ENCODE results near the gene ZCCHC24. TPM values are rescaled to one million over a fixed set of nuclear protein-coding genes. Genes with fewer than 3 reads are reported as not detected.

ZCCHC24 gene
- total and polyA plus RNA-seq, 4 donors, result 42.2 to 99.6 (median 69.8) TPM

DNA sequence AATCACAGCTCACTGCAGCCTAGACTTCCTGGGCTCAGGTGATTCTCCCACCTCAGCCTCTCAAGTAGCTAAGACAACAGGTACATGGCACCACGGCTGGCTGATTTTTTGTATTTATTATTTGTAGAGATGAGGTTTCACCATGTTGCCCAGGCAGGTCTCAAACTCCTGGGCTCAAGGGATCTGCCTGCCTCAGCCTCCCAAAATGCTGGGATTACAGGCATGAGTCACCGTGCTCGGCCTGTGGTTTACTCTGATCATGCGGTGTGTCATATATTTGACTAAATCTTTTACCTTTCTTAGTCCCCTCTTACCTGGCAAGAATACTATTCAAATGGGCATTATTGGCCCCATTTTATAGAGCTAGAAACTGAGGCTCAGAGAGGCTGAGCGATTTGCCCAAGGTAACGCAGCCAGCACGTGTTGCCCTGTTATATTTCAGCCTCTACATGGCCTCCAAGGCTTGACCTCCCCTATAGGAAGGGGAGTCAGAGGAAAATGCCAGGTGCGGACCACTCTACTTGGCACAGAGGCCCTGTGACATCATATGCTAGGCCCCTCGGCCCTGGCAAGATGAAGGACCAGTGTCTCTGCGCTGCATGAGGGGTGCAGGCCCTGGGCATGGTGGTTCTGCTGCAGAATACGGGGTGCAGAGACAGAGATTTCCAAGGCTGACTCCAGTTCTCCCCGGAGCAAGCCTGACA lies 8.2 kb downstream of the ZCCHC24 start:
- Histone ChIP-seq H3K27me3 (ENCODE audit: control insufficient read depth in 1 of 2, insufficient read depth in 2 of 2, low read length in 1 of 2) (no peaks in the 10 kb centered on the region), H3K27ac (ENCODE audit: low read depth in 1 of 2, low read length in 2 of 2) (no peak overlapping the region), H3K36me3 (ENCODE audit: control insufficient read depth in 1 of 2, insufficient read depth in 2 of 2, low read length in 1 of 2) (no peaks in the 10 kb centered on the region), H3K9me3 (ENCODE audit: control insufficient read depth, low read length) (no peaks in the 10 kb centered on the region), H3K4me3 (ENCODE audit: low read length in 2 of 2) (no peak overlapping the region), H3K4me1 (ENCODE audit: control insufficient read depth in 1 of 2, insufficient read depth in 2 of 2, low read length in 2 of 2) (no peaks in the 10 kb centered on the region)
- DNase-seq (no peak), ATAC-seq (ENCODE audit: low FRiP score) (no peak)
- intact Hi-C loops (cut with DNase I), result loop anchor here in 1 of 2 donors (5.0 kb wide), 1 partner anchor 35 kb away; no protein-coding TSS in a partner anchor
- 86 to 88% methylated on average over 12 of the region's 12 CpGs for WGBS, 2 donors

DNA sequence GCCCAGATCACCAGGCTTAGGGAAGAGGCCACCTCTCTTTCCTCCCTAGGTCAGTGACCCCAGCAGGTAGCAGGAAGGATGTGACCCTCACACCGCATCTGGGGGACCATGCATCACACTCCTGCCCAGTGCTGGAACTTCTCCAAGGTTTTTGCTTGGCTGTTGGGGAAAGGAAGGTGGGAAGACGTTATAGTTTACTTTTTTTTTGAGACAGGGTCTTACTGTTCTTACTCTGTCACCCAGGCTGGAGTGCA lies 8.6 kb downstream of the ZCCHC24 start:
- DNase-seq, result no peak
- Histone ChIP-seq H3K27me3 (ENCODE audit: control insufficient read depth in 1 of 2, insufficient read depth in 2 of 2, low read length in 1 of 2) (no peaks in the 10 kb centered on the region), H3K4me1 (ENCODE audit: control insufficient read depth in 1 of 2, insufficient read depth in 2 of 2, low read length in 2 of 2) (no peaks in the 10 kb centered on the region), H3K36me3 (ENCODE audit: control insufficient read depth in 1 of 2, insufficient read depth in 2 of 2, low read length in 1 of 2) (no peaks in the 10 kb centered on the region), H3K9me3 (ENCODE audit: control insufficient read depth, low read length) (no peaks in the 10 kb centered on the region), H3K4me3 (ENCODE audit: low read length in 2 of 2) (no peak overlapping the region), H3K27ac (ENCODE audit: low read depth in 1 of 2, low read length in 2 of 2) (no peak overlapping the region)
- intact Hi-C loops (cut with DNase I), result loop anchor here in 1 of 2 donors (5.0 kb wide), 1 partner anchor 34 kb away; no protein-coding TSS in a partner anchor
- ATAC-seq (ENCODE audit: low FRiP score), result no peak
- 46 to 48% methylated on average over 2 of the region's 2 CpGs for WGBS, 2 donors

DNA sequence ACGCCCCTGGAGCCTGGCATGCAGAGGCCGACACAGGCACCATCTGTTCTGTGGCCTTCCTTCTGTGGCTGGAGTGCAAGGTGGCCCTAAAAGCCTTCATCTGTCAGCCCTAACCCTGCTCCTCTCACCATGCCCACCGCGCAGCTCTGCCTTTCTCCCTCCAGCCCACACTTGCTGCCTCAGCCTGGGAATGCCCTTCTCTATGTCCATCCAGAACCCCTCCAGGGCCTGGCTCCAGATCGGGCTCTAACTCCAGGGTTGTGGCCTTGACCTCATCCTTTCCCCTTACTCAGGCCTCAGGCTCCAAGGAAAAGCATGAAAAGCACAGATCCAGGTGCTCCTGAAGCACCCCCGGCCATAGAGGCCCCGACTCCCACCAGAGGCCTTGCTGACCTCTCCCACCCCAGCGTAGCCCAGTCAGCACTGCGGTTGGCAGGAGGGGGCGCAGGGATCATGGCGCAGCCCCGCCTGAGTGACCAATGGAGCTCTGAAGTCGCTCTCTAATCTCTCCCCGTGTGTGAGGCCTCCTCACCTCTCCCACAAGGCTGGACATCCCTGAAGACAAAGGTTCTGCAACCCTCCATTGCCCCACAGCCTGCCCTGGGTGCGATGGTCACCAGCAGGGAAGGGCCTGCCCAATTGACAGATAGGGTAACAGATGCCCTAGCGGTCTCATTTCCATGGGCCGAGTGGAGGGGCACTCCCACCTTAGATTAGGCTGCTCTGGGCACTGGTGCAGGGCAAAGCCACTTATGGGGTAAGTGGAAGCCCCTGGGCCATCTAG lies 9.2 kb downstream of the ZCCHC24 start:
- no peaks in the 10 kb centered on the region for H3K27me3 ChIP-seq (ENCODE audit: control insufficient read depth in 1 of 2, insufficient read depth in 2 of 2, low read length in 1 of 2)
- no peak for ATAC-seq (ENCODE audit: low FRiP score)
- no peak overlapping the region for H3K4me3 ChIP-seq (ENCODE audit: low read length in 2 of 2)
- no peaks in the 10 kb centered on the region for H3K9me3 ChIP-seq (ENCODE audit: control insufficient read depth, low read length)
- no peaks in the 10 kb centered on the region for H3K36me3 ChIP-seq (ENCODE audit: control insufficient read depth in 1 of 2, insufficient read depth in 2 of 2, low read length in 1 of 2)
- WGBS, 2 donors, result 91 to 92% methylated on average over 17 of the region's 17 CpGs
- DNase-seq, result no peak
- intact Hi-C loops (cut with DNase I), result loop anchor here in 1 of 2 donors (5.0 kb wide), 1 partner anchor 34 kb away; no protein-coding TSS in a partner anchor
- no peak overlapping the region for H3K27ac ChIP-seq (ENCODE audit: low read depth in 1 of 2, low read length in 2 of 2)
- no peaks in the 10 kb centered on the region for H3K4me1 ChIP-seq (ENCODE audit: control insufficient read depth in 1 of 2, insufficient read depth in 2 of 2, low read length in 2 of 2)

DNA sequence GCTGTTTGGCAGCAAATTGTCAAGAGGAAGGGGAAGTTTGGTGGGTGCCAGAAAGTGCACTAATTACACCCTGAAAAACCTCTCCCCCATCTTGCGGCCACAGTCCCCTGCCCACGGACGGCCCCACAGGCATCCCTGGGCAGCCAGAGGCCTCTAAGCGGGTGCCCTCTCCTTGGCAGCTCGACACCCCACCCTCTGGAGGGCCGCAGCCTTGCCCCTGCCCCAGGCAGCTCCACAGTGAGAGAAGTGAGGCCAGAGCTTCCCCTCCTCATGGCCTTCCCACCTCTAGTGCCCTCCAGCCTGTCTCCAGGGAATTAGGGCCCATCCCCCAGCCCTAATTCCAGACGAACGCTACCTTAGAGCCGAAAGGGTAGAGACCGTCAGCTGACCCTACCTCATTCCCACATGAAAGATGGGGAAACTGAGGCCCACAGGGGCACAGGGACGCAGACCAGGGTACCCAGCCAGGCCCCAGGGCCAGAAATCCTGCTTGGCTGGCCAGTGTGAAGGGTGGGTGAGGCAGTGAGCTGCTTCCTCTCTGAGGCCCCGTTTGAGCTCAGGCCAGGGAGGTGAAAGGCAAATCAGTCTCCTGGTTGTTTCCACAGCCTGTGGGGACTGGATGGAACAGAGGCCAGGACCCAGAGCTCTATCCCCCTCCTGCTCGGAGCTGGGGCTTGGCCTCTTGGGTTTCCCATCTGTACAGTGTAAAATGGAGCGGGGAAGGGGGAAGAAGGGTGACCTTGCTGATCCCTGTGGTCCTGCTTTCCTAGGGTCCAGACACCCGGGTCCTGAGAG lies 10.0 kb downstream of the ZCCHC24 start:
- DNase-seq (peak in 1 of 2 donors; percentile 63), ATAC-seq (ENCODE audit: low FRiP score) (peak; percentile 32)
- Histone ChIP-seq H3K27me3 (ENCODE audit: control insufficient read depth in 1 of 2, insufficient read depth in 2 of 2, low read length in 1 of 2) (no peaks in the 10 kb centered on the region), H3K4me3 (ENCODE audit: low read length in 2 of 2) (no peak overlapping the region), H3K4me1 (ENCODE audit: control insufficient read depth in 1 of 2, insufficient read depth in 2 of 2, low read length in 2 of 2) (no peaks in the 10 kb centered on the region), H3K9me3 (ENCODE audit: control insufficient read depth, low read length) (no peaks in the 10 kb centered on the region), H3K36me3 (ENCODE audit: control insufficient read depth in 1 of 2, insufficient read depth in 2 of 2, low read length in 1 of 2) (no peaks in the 10 kb centered on the region), H3K27ac (ENCODE audit: low read depth in 1 of 2, low read length in 2 of 2) (peak overlapping the region in 1 of 2 donors; percentile 38)
- intact Hi-C loops (cut with DNase I), result loop anchor here in 1 of 2 donors (5.0 kb wide), 1 partner anchor 33 kb away; no protein-coding TSS in a partner anchor
- 39 to 53% methylated on average over 15 of the region's 15 CpGs for WGBS, 2 donors

DNA sequence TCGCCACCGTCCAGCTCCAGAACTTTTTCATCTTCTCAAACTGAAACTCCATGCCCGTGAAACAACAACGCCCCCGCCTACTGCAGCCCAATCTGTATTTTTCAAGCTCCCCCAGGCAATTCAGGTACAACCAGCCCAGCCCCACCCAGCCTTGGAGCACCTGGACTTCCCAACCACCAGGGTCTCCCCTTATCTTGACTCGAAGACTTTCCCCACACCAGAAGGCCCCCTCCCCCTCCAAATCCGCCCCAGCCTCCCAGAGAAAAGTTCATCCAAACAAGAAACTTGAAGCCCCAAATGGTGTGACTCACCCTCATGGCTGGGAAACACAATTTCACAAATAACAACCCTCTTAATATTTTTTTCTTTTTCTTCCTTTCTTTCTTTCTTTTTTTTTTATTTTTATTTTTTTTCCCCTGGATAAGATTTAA lies 10.6 kb downstream of the ZCCHC24 start:
- intact Hi-C loops (cut with DNase I), result loop anchor here in 1 of 2 donors (5.0 kb wide), 1 partner anchor 33 kb away; no protein-coding TSS in a partner anchor
- Histone ChIP-seq H3K27me3 (ENCODE audit: control insufficient read depth in 1 of 2, insufficient read depth in 2 of 2, low read length in 1 of 2) (no peaks in the 10 kb centered on the region), H3K4me3 (ENCODE audit: low read length in 2 of 2) (no peak overlapping the region), H3K27ac (ENCODE audit: low read depth in 1 of 2, low read length in 2 of 2) (no peak overlapping the region), H3K36me3 (ENCODE audit: control insufficient read depth in 1 of 2, insufficient read depth in 2 of 2, low read length in 1 of 2) (no peaks in the 10 kb centered on the region), H3K4me1 (ENCODE audit: control insufficient read depth in 1 of 2, insufficient read depth in 2 of 2, low read length in 2 of 2) (no peaks in the 10 kb centered on the region), H3K9me3 (ENCODE audit: control insufficient read depth, low read length) (no peaks in the 10 kb centered on the region)
- peak in 1 of 2 donors; percentile 78 for DNase-seq
- WGBS, 2 donors, result 43 to 55% methylated on average over 7 of the region's 7 CpGs
- peak; percentile 35 for ATAC-seq (ENCODE audit: low FRiP score)

DNA sequence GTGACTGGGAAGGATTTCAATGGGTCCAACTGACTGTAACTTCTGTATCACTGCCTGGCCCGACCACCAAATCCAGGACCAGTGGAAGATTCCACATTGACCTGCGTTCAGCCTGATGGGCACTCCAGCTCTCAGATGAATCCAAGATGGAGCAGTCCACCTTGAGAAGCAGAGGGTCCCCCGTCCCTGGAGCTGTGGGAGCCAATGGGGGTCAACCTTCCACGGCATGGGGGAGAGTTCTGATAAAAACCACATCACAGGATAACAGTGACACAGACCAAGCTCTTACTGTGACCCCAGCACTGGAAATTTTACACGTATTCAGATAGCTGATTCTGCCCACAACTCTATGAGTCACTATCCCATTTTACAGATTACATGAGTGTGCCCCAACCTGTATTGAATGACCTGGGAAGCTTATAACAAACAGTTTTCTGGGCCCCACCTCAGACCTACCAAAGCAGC lies 11.2 kb downstream of the ZCCHC24 start:
- no peak for ATAC-seq (ENCODE audit: low FRiP score)
- no peak overlapping the region for H3K4me3 ChIP-seq (ENCODE audit: low read length in 2 of 2)
- H3K9me3 ChIP-seq (ENCODE audit: control insufficient read depth, low read length), result no peaks in the 10 kb centered on the region
- no peak for DNase-seq
- intact Hi-C loops (cut with DNase I), result no loop called here
- no peak overlapping the region for H3K27ac ChIP-seq (ENCODE audit: low read depth in 1 of 2, low read length in 2 of 2)
- H3K4me1 ChIP-seq (ENCODE audit: control insufficient read depth in 1 of 2, insufficient read depth in 2 of 2, low read length in 2 of 2), result no peaks in the 10 kb centered on the region
- H3K27me3 ChIP-seq (ENCODE audit: control insufficient read depth in 1 of 2, insufficient read depth in 2 of 2, low read length in 1 of 2), result no peaks in the 10 kb centered on the region
- WGBS, 2 donors, result 81 to 85% methylated on average over 5 of the region's 5 CpGs
- no peaks in the 10 kb centered on the region for H3K36me3 ChIP-seq (ENCODE audit: control insufficient read depth in 1 of 2, insufficient read depth in 2 of 2, low read length in 1 of 2)

DNA sequence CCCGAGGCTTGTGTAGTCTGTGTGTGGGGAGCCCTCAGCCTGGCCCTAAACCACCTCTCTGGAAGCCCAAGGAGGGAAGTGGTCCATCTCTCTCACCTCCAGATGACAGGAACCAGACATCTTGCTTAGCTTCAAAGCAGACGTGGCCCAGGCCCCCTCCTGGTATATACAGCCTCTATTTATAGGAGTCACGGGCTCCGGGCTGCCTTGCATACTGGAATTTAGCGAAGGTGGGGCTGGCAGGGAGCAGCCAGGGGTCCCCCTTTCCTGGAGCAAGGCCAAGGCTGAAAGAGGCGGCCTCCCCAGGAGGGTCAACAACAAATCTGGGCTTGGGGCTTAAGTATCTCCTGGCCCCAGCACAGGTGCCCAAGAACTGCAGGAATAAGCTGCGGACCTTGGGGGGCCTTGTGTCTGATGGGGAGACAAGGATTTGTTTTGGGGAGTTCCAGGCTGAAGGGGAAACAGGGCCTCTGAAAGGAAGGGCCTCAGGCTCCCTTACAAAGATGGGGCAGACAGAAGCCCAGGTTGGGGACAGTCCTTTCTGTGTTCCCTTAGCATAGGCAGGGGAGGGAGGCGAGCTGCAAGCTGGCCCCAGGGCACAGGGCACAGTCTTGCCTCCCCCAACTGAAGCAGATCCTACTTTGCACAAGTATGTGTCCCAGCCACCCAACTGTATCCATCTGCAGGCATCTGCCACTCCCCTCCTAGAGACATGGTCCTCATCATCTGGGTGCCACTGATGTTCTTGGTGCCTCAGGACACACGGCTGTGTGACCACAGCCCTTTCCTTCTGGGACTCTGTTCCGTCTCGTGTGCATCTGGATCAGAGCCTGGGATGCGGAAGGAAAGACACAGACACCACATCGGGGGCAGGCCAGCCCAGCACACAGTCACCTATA lies 11.9 kb downstream of the ZCCHC24 start:
- H3K4me3 ChIP-seq (ENCODE audit: low read length in 2 of 2), result no peak overlapping the region
- 73 to 78% methylated on average over 13 of the region's 13 CpGs for WGBS, 2 donors
- ATAC-seq (ENCODE audit: low FRiP score) (no peak), DNase-seq (peak in 1 of 2 donors; percentile 61)
- H3K4me1 ChIP-seq (ENCODE audit: control insufficient read depth in 1 of 2, insufficient read depth in 2 of 2, low read length in 2 of 2), result no peaks in the 10 kb centered on the region
- H3K27me3 ChIP-seq (ENCODE audit: control insufficient read depth in 1 of 2, insufficient read depth in 2 of 2, low read length in 1 of 2), result no peaks in the 10 kb centered on the region
- no peaks in the 10 kb centered on the region for H3K9me3 ChIP-seq (ENCODE audit: control insufficient read depth, low read length)
- intact Hi-C loops (cut with DNase I), result no loop called here
- no peaks in the 10 kb centered on the region for H3K36me3 ChIP-seq (ENCODE audit: control insufficient read depth in 1 of 2, insufficient read depth in 2 of 2, low read length in 1 of 2)
- H3K27ac ChIP-seq (ENCODE audit: low read depth in 1 of 2, low read length in 2 of 2), result no peak overlapping the region
